Subcutaneous abdominal adipose tissue (tissue), 5 donors: Measurements from ENCODE around the gene PAPLN.

Source experiments
- H3K27ac ChIP-seq: one replicate; pipeline ENCODE4 v1.7.0; 2013; ENCODE audit warnings: low read depth, mild to moderate bottlenecking, inconsistent platforms, low read length, moderate library complexity
- H3K27me3 ChIP-seq, 5 donors: one replicate each; pipeline ENCODE4 v1.7.0; 2013; ENCODE audit warnings: low read length in 5 of 5, inconsistent platforms in 1 of 5; ENCODE audit not compliant: control insufficient read depth in 5 of 5, insufficient read depth in 4 of 5
- H3K36me3 ChIP-seq, 5 donors: one replicate each; pipeline ENCODE4 v1.7.0; 2013; ENCODE audit warnings: low read length in 5 of 5; ENCODE audit not compliant: control insufficient read depth in 5 of 5, insufficient read depth in 5 of 5
- H3K4me1 ChIP-seq, 5 donors: one replicate each; pipeline ENCODE4 v1.7.0; 2013; ENCODE audit warnings: low read length in 5 of 5, mild to moderate bottlenecking in 3 of 5, moderate library complexity in 1 of 5; ENCODE audit not compliant: control insufficient read depth in 5 of 5, insufficient read depth in 5 of 5
- H3K4me3 ChIP-seq, 5 donors: one replicate each; pipeline ENCODE4 v1.7.0; 2013; ENCODE audit warnings: low read length in 5 of 5, low read depth in 1 of 5
- H3K9ac ChIP-seq, 5 donors: one replicate each; pipeline ENCODE4 v1.7.0; 2013; ENCODE audit warnings: low read length in 5 of 5, mild to moderate bottlenecking in 4 of 5, moderate library complexity in 3 of 5
- H3K9me3 ChIP-seq, 5 donors: one replicate each; pipeline ENCODE4 v1.7.0; 2013; ENCODE audit warnings: low read length in 5 of 5; ENCODE audit not compliant: control insufficient read depth in 5 of 5
- donor health status: healthy.
- donor health status: healthy.
- donor health status: healthy.
- donor health status: healthy.
- donor health status: healthy.

PAPLN gene

GRCh38 chr14:73250781-73251500 is 13.6 kb downstream of the PAPLN start:
- peaks cover 0 to 17% (median 0%) of the 10 kb centered on the region in 5 donors for H3K36me3 ChIP-seq
- H3K9ac ChIP-seq, result no peak overlapping the region
- H3K4me1 ChIP-seq, result peaks cover 0 to 11% (median 8%) of the 10 kb centered on the region in 5 donors
- no peak overlapping the region for H3K27ac ChIP-seq
- no peaks in the 10 kb centered on the region for H3K9me3 ChIP-seq
- H3K27me3 ChIP-seq, result no peaks in the 10 kb centered on the region
- no peak overlapping the region for H3K4me3 ChIP-seq

GRCh38 chr14:73251516-73252215 is 14.4 kb downstream of the PAPLN start:
- Histone ChIP-seq H3K9me3 (no peaks in the 10 kb centered on the region), H3K9ac (no peak overlapping the region), H3K4me3 (no peak overlapping the region), H3K27ac (no peak overlapping the region), H3K36me3 (peaks cover 0 to 17% (median 0%) of the 10 kb centered on the region in 5 donors), H3K27me3 (no peaks in the 10 kb centered on the region), H3K4me1 (peaks cover 0 to 8% (median 2%) of the 10 kb centered on the region in 5 donors)

GRCh38 chr14:73252491-73253322 is 15.4 kb downstream of the PAPLN start:
- Histone ChIP-seq H3K27ac (no peak overlapping the region), H3K9ac (no peak overlapping the region), H3K9me3 (no peaks in the 10 kb centered on the region), H3K4me1 (peaks cover 0 to 4% (median 0%) of the 10 kb centered on the region in 5 donors), H3K4me3 (no peak overlapping the region), H3K36me3 (peaks cover 0 to 17% (median 0%) of the 10 kb centered on the region in 5 donors), H3K27me3 (no peaks in the 10 kb centered on the region)

GRCh38 chr14:73253323-73253610 is 16.0 kb downstream of the PAPLN start:
- no peaks in the 10 kb centered on the region for H3K27me3 ChIP-seq
- peaks cover 0 to 17% (median 0%) of the 10 kb centered on the region in 5 donors for H3K36me3 ChIP-seq
- no peaks in the 10 kb centered on the region for H3K9me3 ChIP-seq
- no peak overlapping the region for H3K4me3 ChIP-seq
- H3K4me1 ChIP-seq, result no peaks in the 10 kb centered on the region
- H3K9ac ChIP-seq, result no peak overlapping the region
- H3K27ac ChIP-seq, result no peak overlapping the region

GRCh38 chr14:73253721-73254120 is 16.4 kb downstream of the PAPLN start:
- H3K27ac ChIP-seq, result no peak overlapping the region
- no peaks in the 10 kb centered on the region for H3K9me3 ChIP-seq
- peaks cover 0 to 17% (median 0%) of the 10 kb centered on the region in 5 donors for H3K36me3 ChIP-seq
- no peaks in the 10 kb centered on the region for H3K27me3 ChIP-seq
- H3K9ac ChIP-seq, result no peak overlapping the region
- no peak overlapping the region for H3K4me3 ChIP-seq
- peaks cover 0 to 3% (median 0%) of the 10 kb centered on the region in 5 donors for H3K4me1 ChIP-seq

- Histone ChIP-seq H3K9me3 (no peaks in the 10 kb centered on the region), H3K27ac (no peak overlapping the region), H3K36me3 (peaks cover 0 to 17% (median 0%) of the 10 kb centered on the region in 5 donors), H3K9ac (no peak overlapping the region), H3K4me3 (no peak overlapping the region), H3K4me1 (peaks cover 0 to 5% (median 0%) of the 10 kb centered on the region in 5 donors), H3K27me3 (no peaks in the 10 kb centered on the region)
These were observed 17.1 kb downstream of the PAPLN start for GRCh38 chr14:73254247-73255004.

- peaks cover 0 to 5% (median 0%) of the 10 kb centered on the region in 5 donors for H3K4me1 ChIP-seq
- H3K9me3 ChIP-seq, result no peaks in the 10 kb centered on the region
- H3K36me3 ChIP-seq, result peaks cover 0 to 17% (median 0%) of the 10 kb centered on the region in 5 donors
- H3K27ac ChIP-seq, result no peak overlapping the region
- no peaks in the 10 kb centered on the region for H3K27me3 ChIP-seq
- no peak overlapping the region for H3K9ac ChIP-seq
- no peak overlapping the region for H3K4me3 ChIP-seq
These were observed 17.7 kb downstream of the PAPLN start for GRCh38 chr14:73255005-73255400.

GRCh38 chr14:73255693-73256225 is 18.5 kb downstream of the PAPLN start:
- Histone ChIP-seq H3K36me3 (peaks cover 0 to 14% (median 0%) of the 10 kb centered on the region in 5 donors), H3K9me3 (no peaks in the 10 kb centered on the region), H3K27me3 (no peaks in the 10 kb centered on the region), H3K4me1 (peaks cover 0 to 5% (median 0%) of the 10 kb centered on the region in 5 donors), H3K4me3 (no peak overlapping the region), H3K27ac (no peak overlapping the region), H3K9ac (no peak overlapping the region)

GRCh38 chr14:73258076-73258475 is 20.8 kb downstream of the PAPLN start:
- Histone ChIP-seq H3K4me3 (no peak overlapping the region), H3K27ac (no peak overlapping the region), H3K36me3 (peaks cover 0 to 8% (median 0%) of the 10 kb centered on the region in 5 donors), H3K4me1 (peaks cover 0 to 5% (median 0%) of the 10 kb centered on the region in 5 donors), H3K9me3 (no peaks in the 10 kb centered on the region), H3K9ac (no peak overlapping the region), H3K27me3 (no peaks in the 10 kb centered on the region)
